Stimulated activated CD8-positive, alpha-beta memory T cell treated with anti-CD3 and anti-CD28 coated beads, Interleukin-4, amount 100 ng/mL, for 1 hour (primary cell): Measurements from ENCODE around the gene ABHD6.
"Not testable (repeated sequence)": the region's sequence is repeated elsewhere in the genome, so short reads cannot be mapped to it uniquely, and the experiment has no call there.

ENCODE experiments used
- DNase-seq, 2 donors: peaks; one replicate each; pipeline ENCODE4 v3.0.0-alpha.2; 2020; ENCODE audit warnings: low read depth in 2 of 2, low spot score in 1 of 2

ABHD6 gene

DNA sequence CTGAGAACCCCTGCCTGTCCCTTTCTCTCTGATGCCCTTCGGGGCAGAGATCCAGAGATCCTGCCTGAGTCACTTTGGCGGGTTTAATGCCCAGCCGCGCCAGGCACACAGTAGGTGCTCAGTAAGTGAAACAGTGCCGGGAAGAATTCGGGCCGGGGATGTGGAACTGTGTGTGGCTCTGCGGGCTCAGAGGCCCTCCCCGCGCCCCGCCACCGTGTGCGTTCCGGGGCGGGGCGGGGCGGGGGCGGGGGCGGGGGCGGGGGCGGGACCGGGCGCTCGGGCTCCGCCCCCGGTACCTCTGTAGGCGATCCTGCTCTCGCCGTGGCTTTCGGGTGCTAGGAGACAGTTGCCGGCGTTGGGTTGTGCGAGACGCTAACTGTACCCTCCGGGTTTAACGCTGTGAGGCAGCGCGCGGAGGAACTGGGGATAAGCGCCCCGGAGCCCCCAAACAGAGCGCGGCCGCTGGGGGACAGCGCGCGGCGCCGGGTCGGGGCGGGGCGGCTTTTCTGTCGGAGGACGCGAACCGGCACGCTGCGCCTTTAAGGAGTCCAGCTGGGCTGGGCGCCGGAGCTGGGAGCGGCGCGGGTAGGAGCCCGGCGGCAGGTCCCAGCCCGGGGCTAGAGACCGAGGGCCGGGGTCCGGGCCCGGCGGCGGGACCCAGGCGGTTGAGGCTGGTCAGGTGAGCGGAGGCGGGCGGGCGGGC is at the start of gene ABHD6:
Gene ABHD6, plus strand, starts transcription at position 555 of the 703 bp plus-strand sequence. CDS start 18,795 bp downstream, outside the sequence.
- peak; percentile 57 to 66 for DNase-seq

DNA sequence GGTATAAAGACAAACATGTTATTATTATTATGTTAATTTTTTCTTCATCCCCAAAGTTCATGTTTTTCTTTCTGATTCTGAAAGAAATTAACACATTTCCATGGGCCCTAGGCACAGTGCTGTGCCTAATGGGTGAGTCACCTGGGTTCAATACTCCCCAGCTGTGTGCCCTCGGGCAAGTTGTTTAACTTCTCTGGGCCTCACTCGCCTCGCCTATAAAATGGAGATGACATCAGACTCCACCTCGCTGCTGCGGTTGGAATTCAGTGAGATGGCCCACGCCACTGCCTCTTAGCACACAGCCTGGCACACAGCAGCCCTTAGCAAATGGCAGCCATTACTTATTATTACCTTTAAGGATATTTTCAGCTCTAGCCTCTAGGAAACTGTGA is 49.4 kb upstream of the ABHD6 start:
- DNase-seq, result no peak

- no peak for DNase-seq
These were observed 48.6 kb upstream of the ABHD6 start for GRCh38 chr3:58188921-58189451.

DNA sequence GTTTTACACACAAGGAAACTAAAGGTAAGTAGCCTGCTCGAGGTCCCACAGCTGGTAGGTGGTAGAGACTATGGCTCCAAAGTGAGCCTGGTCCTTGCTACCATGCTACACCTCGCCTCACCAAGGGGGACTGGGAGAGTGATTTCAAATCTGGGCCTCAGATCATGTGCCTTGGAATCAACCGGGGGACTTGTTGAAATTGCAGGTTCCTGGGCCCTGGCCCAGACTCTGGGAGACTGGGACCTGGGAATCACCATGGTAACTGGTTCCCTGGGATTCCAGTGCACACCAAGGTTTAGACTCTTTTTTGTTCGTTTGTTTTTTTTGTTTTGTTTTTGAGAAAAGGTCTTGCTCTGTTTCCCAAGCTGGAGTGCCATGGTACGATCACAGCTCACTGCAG is 47.9 kb upstream of the ABHD6 start:
- DNase-seq, result no peak

DNA sequence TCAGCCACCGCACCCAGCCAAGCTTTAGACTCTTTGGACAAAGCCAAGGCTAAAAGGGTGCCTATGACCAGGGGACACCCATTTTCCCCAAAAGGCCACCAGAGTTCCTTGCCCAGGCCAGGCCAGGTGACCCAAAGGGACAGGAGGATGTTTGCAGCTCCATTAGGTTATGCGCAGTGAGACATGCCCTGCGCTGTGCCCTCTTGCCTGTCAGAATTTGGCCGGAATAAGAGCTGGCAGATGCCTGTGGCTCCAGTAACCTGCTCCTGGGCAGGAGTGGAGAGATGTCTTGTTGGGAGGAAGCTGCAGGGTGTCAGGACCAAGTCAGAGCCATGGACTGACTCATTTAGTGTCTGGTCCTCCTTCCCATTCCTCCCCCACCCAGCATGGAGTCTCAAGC is 47.3 kb upstream of the ABHD6 start:
- DNase-seq, result no peak

- no peak for DNase-seq
These were observed 46.7 kb upstream of the ABHD6 start for GRCh38 chr3:58190882-58191281.

DNA sequence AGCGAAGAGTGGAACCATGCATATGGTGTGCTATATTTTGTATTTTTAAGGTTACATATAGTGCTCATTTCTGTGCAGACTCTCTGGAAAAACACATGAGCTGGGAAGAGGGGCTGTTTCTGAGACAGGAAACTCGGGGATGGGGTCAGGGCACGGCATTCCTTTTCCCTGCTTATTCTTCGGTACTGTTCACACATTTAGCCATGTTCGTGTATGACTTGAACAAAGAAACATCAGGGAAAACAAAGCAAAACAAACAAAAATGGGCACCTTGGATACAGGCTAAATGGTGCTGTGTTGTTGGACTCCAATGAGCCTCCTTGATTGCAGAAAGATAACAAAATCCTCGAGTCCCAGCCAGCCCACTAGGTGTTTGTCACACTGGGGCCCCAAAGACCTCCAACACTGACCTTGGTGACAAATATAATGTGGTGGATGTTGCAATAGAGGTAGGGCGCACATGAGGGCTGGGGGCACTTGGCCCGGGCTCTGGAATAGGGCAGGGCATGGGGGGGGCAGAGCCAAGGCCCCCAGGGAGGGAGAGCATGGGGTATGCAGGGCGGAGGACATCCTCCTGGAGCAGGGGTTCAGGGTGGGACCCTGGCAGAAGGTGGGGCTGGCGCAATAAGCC is 46.1 kb upstream of the ABHD6 start:
- DNase-seq, result no peak

- DNase-seq, result no peak
These were observed 45.5 kb upstream of the ABHD6 start for GRCh38 chr3:58192069-58192468.

DNA sequence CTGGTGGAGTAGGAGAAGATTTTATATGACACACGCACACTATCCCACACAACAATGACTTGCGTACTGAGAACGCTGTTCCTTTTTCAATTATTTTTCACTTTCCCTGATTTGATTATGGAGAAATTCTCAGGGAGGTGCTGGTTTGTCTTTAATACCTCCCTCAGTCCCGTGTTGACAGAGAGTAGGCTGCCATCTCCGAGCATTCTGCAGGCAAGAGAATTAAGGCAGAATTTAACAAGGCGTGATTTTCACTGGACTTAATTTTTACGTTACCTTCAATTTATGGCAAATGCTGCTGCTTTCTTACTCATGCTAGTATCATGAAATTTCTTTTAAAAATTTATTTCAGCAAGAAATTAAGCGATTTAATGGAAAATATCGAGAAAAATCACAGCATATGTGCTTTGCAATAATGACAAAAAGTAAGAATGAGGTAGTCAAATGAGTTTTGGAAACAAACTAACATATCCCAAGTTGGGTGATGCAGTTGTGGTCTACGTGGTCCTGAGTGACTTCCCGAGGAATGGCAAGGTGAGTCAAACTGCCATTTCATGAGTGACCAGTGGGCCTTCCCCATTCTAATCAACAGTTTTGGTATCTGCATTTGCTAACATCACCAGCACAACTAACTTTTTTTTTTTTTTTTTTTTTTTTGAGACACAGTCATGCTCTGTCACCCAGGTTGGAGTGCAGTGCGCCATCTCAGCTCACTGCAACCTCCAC is 43.7 kb upstream of the ABHD6 start:
- no peak for DNase-seq

DNA sequence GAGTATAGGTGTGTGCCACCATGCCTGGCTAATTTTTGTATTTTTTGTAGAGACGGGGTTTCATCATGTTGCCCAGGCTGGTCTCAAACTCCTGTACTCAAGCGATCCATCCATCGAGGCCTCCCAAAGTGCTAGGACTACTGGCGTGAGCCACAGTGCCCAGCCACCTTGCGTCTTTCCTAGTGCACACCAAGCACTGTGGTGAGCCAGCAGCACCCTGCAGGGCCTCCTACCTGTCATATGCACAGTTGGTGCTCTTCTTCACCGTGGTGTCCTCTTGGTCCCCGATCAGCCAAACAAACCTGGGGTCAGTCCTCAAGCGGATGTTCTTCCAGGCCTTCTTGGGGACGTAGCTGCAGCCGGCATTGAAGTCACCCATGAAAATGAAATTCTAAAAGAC is 40.0 kb upstream of the ABHD6 start:
- no peak for DNase-seq

- no peak for DNase-seq
These were observed 39.2 kb upstream of the ABHD6 start for GRCh38 chr3:58198362-58198761.

GRCh38 chr3:58198804-58199203 is 38.8 kb upstream of the ABHD6 start:
- no peak for DNase-seq

- no peak for DNase-seq
These were observed 37.4 kb upstream of the ABHD6 start for GRCh38 chr3:58200121-58200709.

GRCh38 chr3:58200846-58201355 is 36.7 kb upstream of the ABHD6 start:
- no peak for DNase-seq

- DNase-seq, result not testable (repeated sequence)
These were observed 36.1 kb upstream of the ABHD6 start for GRCh38 chr3:58201451-58201850.

GRCh38 chr3:58202917-58203360 is 34.7 kb upstream of the ABHD6 start:
- no peak for DNase-seq

- DNase-seq, result no peak
These were observed 34.1 kb upstream of the ABHD6 start for GRCh38 chr3:58203541-58203940.

- DNase-seq, result no peak
These were observed 32.9 kb upstream of the ABHD6 start for GRCh38 chr3:58204720-58205119.

- no peak for DNase-seq
These were observed 31.6 kb upstream of the ABHD6 start for GRCh38 chr3:58205981-58206380.

DNA sequence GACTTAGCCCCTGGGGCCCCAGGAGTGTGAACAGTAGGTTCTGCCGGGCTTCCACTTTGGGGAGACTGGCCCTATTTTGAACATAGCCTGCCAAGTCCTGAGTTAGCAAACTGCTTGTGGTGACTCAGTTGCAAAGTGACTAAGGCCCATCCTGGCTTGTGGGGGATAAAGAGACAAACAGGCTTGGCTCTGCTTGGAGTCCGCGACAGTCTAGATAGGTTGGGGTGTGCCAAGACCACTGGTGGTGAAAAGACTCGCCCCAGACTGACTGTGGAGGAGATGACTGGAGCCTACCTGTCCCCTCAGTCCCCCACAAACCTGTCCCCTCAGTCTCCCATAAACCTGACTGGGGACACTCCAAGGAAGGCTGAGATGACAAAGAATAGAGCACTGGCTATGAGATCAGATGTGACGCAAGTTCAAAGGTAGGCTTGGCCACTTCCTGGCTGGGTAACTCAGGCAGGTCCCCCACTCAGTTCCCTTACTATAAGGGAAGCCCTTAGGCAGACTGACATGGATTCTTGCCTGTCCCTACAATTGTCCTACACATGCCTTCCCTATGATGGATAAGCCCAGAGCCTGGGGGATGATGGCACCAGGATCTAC is 31.1 kb upstream of the ABHD6 start:
- no peak for DNase-seq

DNA sequence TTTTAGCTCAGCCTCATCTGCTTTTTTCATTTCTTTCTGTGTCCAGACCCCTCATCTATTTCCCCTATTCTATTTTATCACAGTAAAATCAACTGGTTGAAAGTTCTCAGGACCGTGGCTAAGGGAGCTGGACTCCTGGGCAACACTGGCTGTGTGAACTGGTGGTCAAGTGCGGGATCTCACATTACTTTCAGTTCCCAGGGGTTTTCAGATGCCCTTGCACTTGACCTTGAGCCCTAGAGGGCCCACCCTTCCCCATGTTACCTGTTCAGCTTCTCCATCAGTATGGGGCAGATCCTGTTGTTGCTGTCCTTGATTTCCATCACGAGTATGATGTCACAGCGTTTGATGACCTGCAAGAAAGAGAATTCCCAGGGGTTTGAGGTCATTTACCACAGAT is 29.6 kb upstream of the ABHD6 start:
- no peak for DNase-seq
